Measurements from ENCODE around the gene FLNB. TPM values are rescaled to one million over a fixed set of nuclear protein-coding genes. Genes with fewer than 3 reads are reported as not detected.

Gene FLNB
- total and polyA plus RNA-seq, 2 of the 4 experiments (the other 2 are of a cell fraction) = 78.0 to 136 TPM

- Histone ChIP-seq H3K56ac (ENCODE audit: extremely low read depth, insufficient read depth, low read length) (no peak overlapping the region), H2BK20ac (ENCODE audit: low read depth, low read length) (no peak overlapping the region), H4K91ac (ENCODE audit: insufficient read depth, low read depth, low read length) (no peak overlapping the region), H2AK9ac (replicated peaks; ENCODE audit: low read depth, low read length, poor library complexity) (no peak overlapping the region), H4K8ac (ENCODE audit: low read depth in 2 of 2, low read length in 2 of 2) (no peak overlapping the region), H3K36me3 (ENCODE audit: control insufficient read depth, insufficient read depth, low read length) (peaks cover 15% of the 10 kb centered on the region), H3K23ac (ENCODE audit: low read depth, low read length) (no peak overlapping the region; the same call in 1 of the 2 replicates), H3K9ac (ENCODE audit: low read depth, low read length) (no peak overlapping the region), H2BK5ac (ENCODE audit: low read depth, low read length, poor library complexity, severe bottlenecking) (no peak overlapping the region), H2AK5ac (ENCODE audit: low read depth, low read length) (no peak overlapping the region), H2BK15ac (ENCODE audit: low read depth, low read length) (no peak overlapping the region), H3K4me2 (ENCODE audit: low read depth, low read length) (no peak overlapping the region), H2BK120ac (ENCODE audit: low read depth, low read length) (no peak overlapping the region), H3K14ac (replicated peaks; ENCODE audit: low read depth, low read length) (no peak overlapping the region; the same call in 1 of the 2 replicates), H3K79me1 (ENCODE audit: low read depth in 1 of 2, low read length in 2 of 2) (peaks cover 63 to 84% of the 10 kb centered on the region in 2 experiments), H3K27ac (ENCODE audit: insufficient read depth, low read length) (no peak overlapping the region), H3K4ac (ENCODE audit: low read depth, low read length) (no peak overlapping the region), H4K5ac (ENCODE audit: low read depth, low read length) (no peak overlapping the region), H3K18ac (ENCODE audit: low read depth, low read length) (no peak overlapping the region), H3K9me3 (ENCODE audit: control insufficient read depth, insufficient read depth, low read length) (no peaks in the 10 kb centered on the region), H3K27me3 (ENCODE audit: control insufficient read depth, insufficient read depth, low read length) (no peaks in the 10 kb centered on the region), H3K9me1 (ENCODE audit: insufficient read depth, low read length) (peaks cover 43% of the 10 kb centered on the region), H3K4me3 (ENCODE audit: insufficient read depth, low read depth, low read length) (no peak overlapping the region), H4K20me1 (ENCODE audit: insufficient read depth, low read length) (peaks cover 49% of the 10 kb centered on the region), H3K4me1 (ENCODE audit: control insufficient read depth, insufficient read depth, low read length) (peaks cover 14% of the 10 kb centered on the region), H2AFZ (replicated peaks; ENCODE audit: low read length, poor library complexity) (no peak overlapping the region)
- CTCF ChIA-PET = interaction anchor here (1.1 kb wide), 1 partner anchor 11 kb away, joined by 3 read pairs; no protein-coding TSS in a partner anchor
- intact Hi-C loops (cut with micrococcal nuclease) = no loop called here
- TF ChIP-seq RFX5 (IDR thresholded peaks at IDR 0.05; ENCODE audit: low read depth, low read length) = no peak
- TF ChIP-seq RAD21 (IDR thresholded peaks at IDR 0.05; ENCODE audit: low read length) = no peak
- no peak for TF ChIP-seq USF2 (IDR thresholded peaks at IDR 0.05; ENCODE audit: low read depth, low read length)
- no peak for TF ChIP-seq BHLHE40 (IDR thresholded peaks at IDR 0.05; ENCODE audit: low read depth, low read length)
- no peak for TF ChIP-seq MAFK (IDR thresholded peaks at IDR 0.05; ENCODE audit: low read depth, low read length)
- DNase-seq (no peak), ATAC-seq (ENCODE audit: low read depth) (no peak)
- no TSS peak for BruUV-seq (replicated peaks)
- dilution Hi-C loops (cut with HindIII; ENCODE audit: low sequenced_read_pairs, unreplicated experiment) = no loop called here
- in situ Hi-C loops (cut with MboI; ENCODE audit: low sequenced_read_pairs) = no loop called here
- POLR2A ChIA-PET (ENCODE audit: unreplicated experiment) = no interaction called here
- 100% methylated on average over 1 of the region's 2 CpGs; no CpG with 5 or more reads in 1 of the 2 experiments for WGBS, 2 experiments (ENCODE audit: extremely low coverage in 2 of 2, insufficient read length in 1 of 2)
Measured at GRCh38 chr3:58074997-58075396, 66.8 kb downstream of the FLNB start.
